Neural cell (in vitro differentiated cells): ENCODE data around the gene FHIT. TPM values are rescaled to one million over a fixed set of nuclear protein-coding genes. Genes with fewer than 3 reads are reported as not detected.

ENCODE experiments used
- H2AFZ ChIP-seq: fragments of 200-600, 300-800 bp; sonication (generic), shearing (Covaris generic); 2 replicates; pipeline ENCODE4 v1.6.0; 2014; ENCODE audit warnings: low read depth, mild to moderate bottlenecking, antibody characterized with exemption, low read length, moderate library complexity
- H3F3A ChIP-seq: fragments of 200-600 bp; shearing (Covaris generic); 2 replicates; pipeline ENCODE4 v1.6.1; 2016; ENCODE audit warnings: mild to moderate bottlenecking, moderate library complexity, mixed read lengths, antibody characterized with exemption, low read length; ENCODE audit not compliant: insufficient read depth, poor library complexity, severe bottlenecking
- H3K27ac ChIP-seq: fragments of 200-600, 300-800 bp; sonication (generic), shearing (Covaris generic); 2 replicates; pipeline ENCODE4 v1.5.1; 2014; ENCODE audit warnings: mild to moderate bottlenecking, low read length, moderate library complexity
- H3K27me3 ChIP-seq: fragments of 300-800, 200-600 bp; sonication (generic), shearing (Covaris generic); 2 replicates; pipeline ENCODE4 v1.6.0; 2014; ENCODE audit warnings: mild to moderate bottlenecking, low read depth, low read length, moderate library complexity; ENCODE audit not compliant: insufficient read depth
- H3K36me3 ChIP-seq: fragments of 300-800, 200-600 bp; sonication (generic), shearing (Covaris generic); 2 replicates; pipeline ENCODE4 v1.5.1; 2014; ENCODE audit warnings: mild to moderate bottlenecking, antibody characterized with exemption, low read length, moderate library complexity; ENCODE audit not compliant: insufficient read depth
- H3K4me2 ChIP-seq: fragments of 300-800, 200-600 bp; sonication (generic), shearing (Covaris generic); 2 replicates; pipeline ENCODE4 v1.6.0; 2014; ENCODE audit warnings: mild to moderate bottlenecking, low read length
- H3K4me3 ChIP-seq: fragments of 300-800, 200-600 bp; sonication (generic), shearing (Covaris generic); 2 replicates; pipeline ENCODE4 v1.5.1; 2014; ENCODE audit warnings: mild to moderate bottlenecking, low read length, moderate library complexity
- H3K79me2 ChIP-seq: fragments of 200-600 bp; shearing (Covaris generic); replicated peaks from 2 replicates; pipeline ENCODE4 v1.6.0; 2014; ENCODE audit warnings: mild to moderate bottlenecking, low read length, moderate library complexity; ENCODE audit not compliant: insufficient read depth
- H3K9ac ChIP-seq: fragments of 300-800, 200-600 bp; sonication (generic), shearing (Covaris generic); 2 replicates; pipeline ENCODE4 v1.6.1; 2016; ENCODE audit warnings: mild to moderate bottlenecking, low read length, mixed read lengths
- H3K9me2 ChIP-seq: fragments of 200-600 bp; shearing (Covaris generic); 2 replicates; pipeline ENCODE4 v1.6.1; 2016; ENCODE audit warnings: mild to moderate bottlenecking, low read length, mixed read lengths; ENCODE audit not compliant: insufficient read depth
- H3K9me3 ChIP-seq: fragments of 200-600, 300-800 bp; sonication (generic), shearing (Covaris generic); 2 replicates; pipeline ENCODE4 v1.6.1; 2016; ENCODE audit warnings: mild to moderate bottlenecking, mixed run types, low read length, moderate library complexity, mixed read lengths
- H4K20me1 ChIP-seq: fragments of 200-600 bp; shearing (Covaris generic); 2 replicates; pipeline ENCODE4 v1.6.1; 2016; ENCODE audit warnings: mild to moderate bottlenecking, mixed run types; ENCODE audit not compliant: insufficient read depth
- CTCF ChIP-seq: fragments of 450-650 bp; IDR thresholded peaks from 2 replicates; pipeline ENCODE4 v1.5.1; 2014; ENCODE audit warnings: antibody characterized with exemption, mild to moderate bottlenecking, moderate library complexity; ENCODE audit not compliant: poor library complexity, severe bottlenecking
- EP300 ChIP-seq: fragments of 450-650 bp; conservative IDR thresholded peaks from 2 replicates; pipeline ENCODE4 v1.6.1; 2014; ENCODE audit warnings: antibody characterized with exemption, mild to moderate bottlenecking, moderate library complexity; ENCODE audit not compliant: poor library complexity, severe bottlenecking
- EZH2 ChIP-seq: fragments of 200-600, 300-800 bp; shearing (Covaris generic), sonication (generic); IDR thresholded peaks from 2 replicates; pipeline ENCODE4 v1.6.1; 2014; ENCODE audit warnings: antibody characterized with exemption, low read length, borderline replicate concordance, mild to moderate bottlenecking; ENCODE audit not compliant: insufficient read depth, poor library complexity, severe bottlenecking
- MXI1 ChIP-seq: fragments of 450-650 bp; conservative IDR thresholded peaks from 2 replicates; pipeline ENCODE4 v1.6.1; 2014; ENCODE audit warnings: antibody characterized with exemption, mild to moderate bottlenecking; ENCODE audit not compliant: poor library complexity, severe bottlenecking
- POLR2AphosphoS5 ChIP-seq: IDR thresholded peaks from 2 replicates; pipeline ENCODE4 v1.6.1; 2012
- RAD21 ChIP-seq: fragments of 450-650 bp; conservative IDR thresholded peaks from 2 replicates; pipeline ENCODE4 v1.6.1; 2014; ENCODE audit warnings: antibody characterized with exemption, mild to moderate bottlenecking, moderate library complexity
- REST ChIP-seq: IDR thresholded peaks from 2 replicates; pipeline ENCODE4 v1.6.1; 2012; ENCODE audit warnings: borderline replicate concordance
- SMC3 ChIP-seq: fragments of 450-650 bp; conservative IDR thresholded peaks from 2 replicates; pipeline ENCODE4 v1.6.1; 2014; ENCODE audit warnings: antibody characterized with exemption, mild to moderate bottlenecking, moderate library complexity; ENCODE audit not compliant: poor library complexity
- TAF1 ChIP-seq: IDR thresholded peaks from 2 replicates; pipeline ENCODE4 v1.6.1; 2012; ENCODE audit warnings: low read depth
- polyA plus RNA-seq: library from polyadenylated mRNA; depleted of rRNA; stranded (reverse); fragments of >200 nt; gene quantifications from 2 replicates; pipeline ENCODE4 v1.2.3, GENCODE V29; 2014

Gene FHIT
- polyA plus RNA-seq, 1 donor from 2014 or later: not detected

- no peaks in the 10 kb centered on the region for H3K9me3 ChIP-seq
- no peak for TF ChIP-seq SMC3
- no peak for TF ChIP-seq REST
- TF ChIP-seq RAD21: no peak
- TF ChIP-seq TAF1: no peak
- TF ChIP-seq EZH2: no peak
- TF ChIP-seq MXI1: no peak
- TF ChIP-seq CTCF: no peak
- no peak for TF ChIP-seq POLR2AphosphoS5
- no peak for TF ChIP-seq EP300
These were observed 252.4 kb downstream of the FHIT start for GRCh38 chr3:60998858-60999257.

GRCh38 chr3:60992395-60992794 is 258.9 kb downstream of the FHIT start:
- no peaks in the 10 kb centered on the region for H3F3A ChIP-seq
- no peak overlapping the region for H2AFZ ChIP-seq
- H3K27me3 ChIP-seq: no peaks in the 10 kb centered on the region
- no peak overlapping the region for H3K4me2 ChIP-seq
- no peak overlapping the region for H3K9ac ChIP-seq
- H3K36me3 ChIP-seq: no peaks in the 10 kb centered on the region
- H3K4me3 ChIP-seq: no peak overlapping the region
- no peaks in the 10 kb centered on the region for H3K79me2 ChIP-seq
- H3K9me3 ChIP-seq: no peaks in the 10 kb centered on the region
- TF ChIP-seq TAF1: no peak
- TF ChIP-seq RAD21: no peak
- TF ChIP-seq REST: no peak
- no peak for TF ChIP-seq EP300
- no peak for TF ChIP-seq POLR2AphosphoS5
- TF ChIP-seq CTCF: no peak
- no peak for TF ChIP-seq SMC3
- no peak for TF ChIP-seq EZH2
- no peak for TF ChIP-seq MXI1
- no peaks in the 10 kb centered on the region for H4K20me1 ChIP-seq
- H3K9me2 ChIP-seq: no peaks in the 10 kb centered on the region
- no peak overlapping the region for H3K27ac ChIP-seq

More at GRCh38 chr3:60998858-60999257, 252.4 kb downstream of the FHIT start:
- Histone ChIP-seq H4K20me1 (no peaks in the 10 kb centered on the region), H3K4me3 (no peak overlapping the region), H3F3A (no peaks in the 10 kb centered on the region), H3K9ac (no peak overlapping the region), H3K36me3 (no peaks in the 10 kb centered on the region), H3K4me2 (no peak overlapping the region), H3K9me2 (no peaks in the 10 kb centered on the region), H3K27ac (no peak overlapping the region), H2AFZ (no peak overlapping the region), H3K27me3 (no peaks in the 10 kb centered on the region), H3K79me2 (no peaks in the 10 kb centered on the region)
